Measurements from ENCODE around the gene NAALADL2.
"Not testable (repeated sequence)": the region's sequence is repeated elsewhere in the genome, so short reads cannot be mapped to it uniquely, and the experiment has no call there.

The NAALADL2 gene

GRCh38 chr3:175266478-175266877 lies 407.3 kb downstream of the NAALADL2 start:
- no peak for DNase-seq (ENCODE audit: low spot score)

GRCh38 chr3:175267121-175267531 lies 408.0 kb downstream of the NAALADL2 start:
- DNase-seq (ENCODE audit: low spot score) = no peak

- DNase-seq (ENCODE audit: low spot score) = no peak
These were observed 408.4 kb downstream of the NAALADL2 start for GRCh38 chr3:175267561-175267960.

- no peak for DNase-seq (ENCODE audit: low spot score)
These were observed 410.3 kb downstream of the NAALADL2 start for GRCh38 chr3:175269394-175269793.

GRCh38 chr3:175270198-175270837 lies 411.2 kb downstream of the NAALADL2 start:
- no peak for DNase-seq (ENCODE audit: low spot score)

GRCh38 chr3:175270866-175271265 lies 411.7 kb downstream of the NAALADL2 start:
- DNase-seq (ENCODE audit: low spot score) = no peak

- not testable (repeated sequence) for DNase-seq (ENCODE audit: low spot score)
These were observed 412.3 kb downstream of the NAALADL2 start for GRCh38 chr3:175271465-175271864.

- no peak for DNase-seq (ENCODE audit: low spot score)
These were observed 413.3 kb downstream of the NAALADL2 start for GRCh38 chr3:175272392-175272791.

GRCh38 chr3:175273573-175273972 lies 414.4 kb downstream of the NAALADL2 start:
- DNase-seq (ENCODE audit: low spot score) = no peak

GRCh38 chr3:175274056-175274455 lies 414.9 kb downstream of the NAALADL2 start:
- DNase-seq (ENCODE audit: low spot score) = no peak

- DNase-seq (ENCODE audit: low spot score) = no peak
These were observed 415.5 kb downstream of the NAALADL2 start for GRCh38 chr3:175274474-175275218.

GRCh38 chr3:175278680-175279079 lies 419.5 kb downstream of the NAALADL2 start:
- DNase-seq (ENCODE audit: low spot score) = no peak

GRCh38 chr3:175279457-175279856 lies 420.3 kb downstream of the NAALADL2 start:
- DNase-seq (ENCODE audit: low spot score) = no peak

- no peak for DNase-seq (ENCODE audit: low spot score)
These were observed 420.8 kb downstream of the NAALADL2 start for GRCh38 chr3:175279911-175280310.

GRCh38 chr3:175287361-175287963 lies 428.3 kb downstream of the NAALADL2 start:
- DNase-seq (ENCODE audit: low spot score) = no peak

GRCh38 chr3:175288621-175289020 lies 429.5 kb downstream of the NAALADL2 start:
- no peak for DNase-seq (ENCODE audit: low spot score)

GRCh38 chr3:175294793-175295192 lies 435.7 kb downstream of the NAALADL2 start:
- no peak for DNase-seq (ENCODE audit: low spot score)

GRCh38 chr3:175295248-175296130 lies 436.4 kb downstream of the NAALADL2 start:
- no peak for DNase-seq (ENCODE audit: low spot score)

- no peak for DNase-seq (ENCODE audit: low spot score)
These were observed 438.1 kb downstream of the NAALADL2 start for GRCh38 chr3:175297216-175297615.

GRCh38 chr3:175301741-175302140 lies 442.6 kb downstream of the NAALADL2 start:
- DNase-seq (ENCODE audit: low spot score) = no peak

- DNase-seq (ENCODE audit: low spot score) = no peak
These were observed 445.3 kb downstream of the NAALADL2 start for GRCh38 chr3:175304404-175304803.

- DNase-seq (ENCODE audit: low spot score) = no peak
These were observed 448.5 kb downstream of the NAALADL2 start for GRCh38 chr3:175307642-175308041.
